HG02884 (cell line): ENCODE measurements around the gene LINC00305.

Experiments used
- ATAC-seq: cut with Tn5 transposase; IDR thresholded peaks from one replicate; pipeline ENCODE4 v1.9.1; 2021; ENCODE audit warnings: mild to moderate bottlenecking, moderate library complexity; ENCODE audit not compliant: unreplicated experiment

LINC00305 gene

DNA sequence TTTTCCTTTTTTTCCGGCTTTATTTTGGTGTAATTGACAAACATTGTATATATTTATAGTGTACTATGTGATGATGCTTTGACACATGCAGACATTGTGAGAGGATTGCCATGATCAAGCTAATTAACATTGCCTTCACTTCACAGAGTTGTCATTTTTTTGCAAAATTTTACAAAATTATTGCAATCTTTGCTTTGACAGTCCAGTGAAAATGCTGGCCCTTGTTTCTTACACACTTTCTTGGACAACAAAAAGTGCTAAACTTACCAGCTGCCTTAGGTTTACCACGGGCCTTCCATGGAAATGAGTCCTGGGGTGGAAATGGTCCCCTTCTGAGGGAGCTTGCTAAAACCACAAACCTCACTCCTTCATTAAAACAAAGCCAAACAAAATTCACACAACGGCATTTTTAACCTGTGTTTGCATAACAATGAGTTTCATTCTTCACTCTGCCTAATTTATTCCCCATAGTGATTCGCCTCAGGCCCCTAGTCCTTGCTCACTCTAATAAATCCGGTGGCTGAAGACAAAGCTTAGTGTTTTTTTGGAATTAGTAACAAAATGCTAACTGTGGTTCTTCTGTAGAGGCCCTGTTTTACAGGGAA, 32.2 kb downstream of the LINC00305 start:
- no peak for ATAC-seq

DNA sequence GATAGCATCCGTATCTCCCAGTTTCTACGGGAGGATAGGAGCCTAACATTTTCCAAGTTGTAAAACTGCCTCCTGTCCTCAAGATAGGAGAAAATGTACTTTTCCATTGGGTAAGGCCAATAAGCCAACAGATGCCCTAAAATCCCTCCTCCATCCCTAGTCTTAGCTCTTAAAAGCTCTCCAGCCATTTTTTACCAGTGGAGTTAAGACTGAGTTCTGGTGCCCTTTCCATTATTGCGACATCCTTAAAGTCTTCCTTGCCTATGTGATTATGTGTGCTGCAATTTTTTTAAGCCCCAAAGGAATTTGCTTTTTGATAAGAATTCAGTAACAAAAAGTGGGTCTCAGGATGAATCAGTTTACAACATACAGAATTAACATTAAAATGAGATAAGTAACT, 33.0 kb downstream of the LINC00305 start:
- ATAC-seq = no peak

DNA sequence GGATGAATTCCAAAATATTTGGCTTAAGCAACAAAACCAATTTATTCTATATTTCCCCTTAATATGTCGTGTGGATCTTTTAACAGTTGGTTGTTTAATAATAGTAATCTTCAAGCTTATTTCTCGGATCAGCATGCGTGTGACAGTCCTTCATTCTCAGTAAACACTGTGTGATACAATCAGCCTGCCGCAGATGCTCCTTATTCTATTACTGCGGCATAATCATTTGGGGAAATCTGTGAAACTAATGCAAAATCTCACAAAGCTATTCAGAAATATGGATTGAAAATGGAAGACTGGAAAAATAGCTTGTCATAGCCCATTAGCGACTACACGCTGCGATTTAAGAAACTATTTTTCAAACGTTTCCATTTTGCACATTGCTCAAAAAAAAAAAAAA, 36.9 kb downstream of the LINC00305 start:
- ATAC-seq = no peak

DNA sequence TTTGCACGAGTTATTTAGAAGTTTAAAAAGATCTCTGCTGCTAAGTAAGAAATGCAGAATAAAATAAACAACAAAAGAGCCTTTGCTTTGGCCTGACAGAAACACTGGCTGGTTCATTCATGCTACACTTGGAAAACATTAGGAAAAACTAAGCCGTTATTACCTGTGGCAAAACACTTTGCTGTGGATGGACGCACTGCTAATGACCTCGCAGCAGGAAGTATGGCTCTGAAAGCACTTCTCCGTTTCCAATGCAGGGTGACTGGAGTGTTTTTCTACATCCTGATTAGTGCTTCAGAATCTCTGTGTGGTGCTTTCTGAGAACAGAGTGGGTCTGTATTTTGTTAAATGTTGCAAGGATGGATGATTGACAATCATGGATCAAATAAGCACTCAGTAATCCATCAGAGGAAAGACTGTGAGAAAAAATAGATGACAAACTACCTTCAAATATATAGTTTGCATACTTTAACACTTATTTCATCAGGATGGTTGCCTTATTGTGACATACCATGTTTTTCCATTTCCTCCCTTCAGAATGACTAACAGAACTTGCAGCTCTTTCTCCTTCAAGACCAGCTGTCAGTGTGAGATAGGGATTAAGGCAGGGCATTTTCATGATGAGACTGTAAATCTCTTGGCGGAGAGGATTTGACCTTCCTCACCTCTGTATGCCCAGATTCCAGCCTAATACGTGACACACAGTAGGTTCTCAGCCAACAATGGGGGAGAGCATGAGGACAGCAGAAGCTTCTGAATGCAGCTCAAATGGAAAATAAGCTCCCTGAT, 38.0 kb downstream of the LINC00305 start:
- ATAC-seq = no peak

DNA sequence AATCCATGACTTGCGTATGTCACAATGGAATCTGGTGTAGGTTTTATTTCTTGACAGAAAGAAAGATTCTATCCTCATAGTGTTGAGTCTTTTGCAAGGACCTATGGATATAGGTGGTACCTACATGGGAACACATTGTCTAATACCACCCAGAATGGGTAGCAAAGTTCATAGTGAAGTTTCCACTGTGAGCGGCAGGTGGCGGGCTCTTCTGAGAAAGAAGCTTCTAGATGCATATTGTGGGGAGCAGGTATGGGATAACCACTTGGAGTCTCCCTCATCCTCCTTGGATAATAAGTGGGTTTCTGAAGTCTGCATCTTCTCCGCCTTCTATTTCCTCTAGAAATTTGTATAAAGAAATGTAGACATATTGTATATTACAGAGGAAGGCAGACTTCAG, 44.9 kb downstream of the LINC00305 start:
- no peak for ATAC-seq

DNA sequence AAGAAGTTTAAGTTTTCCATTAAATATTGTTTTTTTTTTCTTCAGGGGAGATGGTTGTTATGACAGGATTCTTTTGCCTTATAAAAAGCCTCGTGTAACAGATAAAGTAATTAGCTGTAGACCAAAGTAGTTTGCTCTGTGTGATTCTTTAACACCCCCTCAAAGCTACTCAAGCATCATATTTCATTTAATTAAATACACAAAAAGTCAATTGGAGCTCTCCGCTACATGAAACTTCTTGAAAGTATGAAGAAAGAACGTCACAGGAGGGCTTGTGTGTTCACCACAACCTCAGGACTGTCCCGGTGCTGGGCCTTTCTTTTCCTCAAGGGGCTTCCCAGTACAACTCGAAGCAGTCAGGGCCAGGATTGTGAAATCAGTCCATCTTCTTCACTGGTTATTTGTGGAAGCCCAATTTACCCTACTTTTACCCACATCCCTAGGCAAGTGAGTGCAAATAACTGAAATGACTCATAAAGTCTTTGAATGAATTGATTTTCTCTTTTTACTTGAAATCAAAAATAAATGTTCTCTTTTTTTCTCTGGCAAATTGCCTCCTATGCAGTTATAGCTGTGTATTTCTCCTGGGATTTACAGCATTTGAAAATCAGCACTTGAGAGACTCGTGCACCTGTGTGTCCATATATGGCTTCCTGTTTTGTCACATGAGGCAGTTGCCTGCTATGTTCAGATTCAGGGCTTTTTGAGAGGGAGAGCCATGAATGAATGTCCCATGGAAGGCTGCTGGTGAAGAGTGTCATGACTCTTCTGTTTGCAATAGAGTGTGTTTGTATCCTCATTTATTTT, 48.6 kb downstream of the LINC00305 start:
- peak; percentile 69 for ATAC-seq

DNA sequence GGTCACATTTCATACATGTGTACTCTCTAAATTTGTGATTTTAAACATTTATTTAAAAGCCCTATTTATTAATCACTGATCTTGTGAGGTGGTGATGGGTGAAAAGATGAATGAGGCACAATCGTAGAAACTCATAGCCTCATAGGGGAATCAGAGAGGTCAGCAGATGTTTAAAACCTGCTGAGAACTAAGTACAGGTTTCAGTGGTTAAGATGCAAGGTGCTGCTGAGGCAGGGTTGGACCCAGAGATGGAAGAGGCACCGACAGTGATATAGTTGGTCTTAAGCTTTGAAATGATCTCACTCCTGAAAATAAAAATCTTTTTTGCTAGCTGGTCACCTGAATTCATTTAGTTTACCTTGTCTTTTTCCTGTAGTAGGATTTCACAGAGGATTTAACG, 49.6 kb downstream of the LINC00305 start:
- peak; percentile 46 for ATAC-seq

DNA sequence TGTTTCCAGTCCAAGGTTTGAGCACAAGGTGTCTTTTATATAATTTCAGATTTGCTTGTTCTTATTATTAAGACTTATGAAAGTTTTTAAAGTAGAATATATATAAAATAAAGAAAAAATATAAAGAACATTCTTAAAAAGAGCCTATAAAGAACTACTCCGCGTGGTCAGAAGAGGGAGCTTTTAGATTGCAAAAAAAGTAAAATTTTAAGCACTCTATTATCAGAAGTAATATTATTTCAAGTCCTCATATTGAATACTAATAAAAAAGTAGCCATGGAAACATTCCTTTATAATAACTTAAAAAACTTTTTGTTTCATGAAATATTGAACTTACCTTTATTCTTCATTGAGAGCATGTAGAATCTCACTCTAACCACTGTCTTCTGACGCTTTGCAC, 51.4 kb downstream of the LINC00305 start:
- ATAC-seq = no peak

DNA sequence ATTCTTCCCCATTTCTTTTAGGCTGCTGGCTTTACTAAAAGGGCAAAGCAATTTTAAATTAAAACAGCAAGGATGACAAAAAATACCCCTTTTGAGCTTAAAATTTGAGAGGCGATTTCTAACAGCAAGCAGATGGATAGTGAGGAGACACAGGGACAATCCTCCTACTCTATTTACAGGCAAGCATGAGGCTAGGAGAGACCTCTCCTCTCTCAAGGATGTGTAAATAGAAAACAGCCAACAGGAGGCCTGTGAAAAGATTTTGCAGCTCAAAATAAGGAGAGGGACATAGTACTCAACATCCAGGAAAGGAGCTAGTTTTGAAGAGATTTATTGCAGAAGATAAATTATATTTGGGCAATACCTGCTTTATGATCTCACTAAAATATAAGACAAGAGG, 53.8 kb downstream of the LINC00305 start:
- no peak for ATAC-seq

DNA sequence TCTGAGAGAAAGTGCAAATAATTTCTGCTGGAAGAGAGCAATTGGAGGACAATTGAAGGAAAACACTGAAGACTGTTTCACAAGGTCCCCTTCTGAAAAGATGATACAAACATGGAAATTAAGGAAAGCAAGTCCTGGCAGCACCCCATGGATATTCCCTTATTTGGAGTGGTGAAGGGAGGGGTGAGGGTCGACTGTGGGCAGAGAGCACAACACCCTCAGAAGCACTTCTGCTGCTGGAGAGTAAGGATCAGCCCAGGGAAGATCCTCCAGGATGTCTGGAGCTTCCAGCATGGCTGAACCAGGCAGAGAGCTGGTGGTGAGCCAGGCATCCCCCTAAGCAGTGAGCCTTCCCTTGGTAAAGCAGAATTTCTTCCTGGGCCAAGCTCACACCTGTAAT, 54.7 kb downstream of the LINC00305 start:
- no peak for ATAC-seq

DNA sequence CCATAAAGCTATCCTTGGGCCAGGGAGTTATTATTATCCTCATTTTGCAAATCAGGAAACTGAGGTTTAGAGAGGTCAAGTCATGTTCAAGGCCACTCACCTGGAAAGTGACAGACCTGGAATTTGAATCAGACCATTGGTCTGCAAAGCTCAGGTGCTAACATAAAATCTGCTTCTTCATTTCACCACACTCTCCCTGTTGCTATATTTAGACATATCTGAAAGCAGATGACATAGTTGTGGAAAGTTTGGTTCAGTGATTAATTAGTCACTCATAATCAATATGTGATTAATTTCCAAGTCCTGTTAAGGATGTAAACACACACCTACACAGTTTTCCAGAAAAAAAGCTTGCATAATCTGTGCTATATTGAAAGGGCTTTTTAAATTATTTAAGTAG, 57.4 kb downstream of the LINC00305 start:
- ATAC-seq = no peak

DNA sequence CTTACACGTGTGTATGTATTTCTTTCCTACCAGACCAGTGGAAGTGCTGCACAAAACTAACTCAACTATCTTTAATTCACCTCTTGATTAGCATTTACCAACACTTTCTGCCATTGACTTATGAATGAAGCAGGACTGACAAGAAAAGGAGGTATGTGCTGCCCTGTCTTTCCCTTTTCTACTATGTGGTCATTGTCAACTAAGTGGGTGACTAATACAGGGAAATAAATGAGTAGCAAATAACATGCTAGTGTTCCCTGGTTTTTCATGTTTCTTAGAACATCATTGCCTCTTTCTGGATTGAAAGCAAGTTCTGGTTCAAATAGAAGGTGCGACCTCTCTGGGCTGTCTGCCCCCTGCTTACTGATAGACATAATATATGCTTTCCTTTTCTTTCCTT, 58.0 kb downstream of the LINC00305 start:
- ATAC-seq = no peak

DNA sequence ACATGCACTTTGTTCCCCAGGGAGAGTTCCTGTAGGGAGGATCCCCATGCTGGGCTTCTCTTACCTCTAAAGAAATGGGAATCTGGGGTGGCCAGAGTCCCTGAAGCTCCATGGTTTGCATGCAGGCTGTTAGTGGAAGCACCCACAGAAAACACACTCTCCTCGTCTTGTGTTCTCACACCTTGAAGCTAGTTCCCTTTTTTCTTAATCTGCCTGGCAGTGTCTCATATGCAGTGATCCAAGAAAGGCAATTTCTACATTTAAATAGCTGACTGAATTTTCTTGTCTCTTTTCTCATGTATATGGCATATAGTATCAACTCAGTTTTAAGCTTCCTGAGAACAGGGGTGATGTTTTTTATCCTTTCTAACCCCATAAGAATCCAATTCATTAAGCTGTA, 65.0 kb downstream of the LINC00305 start:
- no peak for ATAC-seq

DNA sequence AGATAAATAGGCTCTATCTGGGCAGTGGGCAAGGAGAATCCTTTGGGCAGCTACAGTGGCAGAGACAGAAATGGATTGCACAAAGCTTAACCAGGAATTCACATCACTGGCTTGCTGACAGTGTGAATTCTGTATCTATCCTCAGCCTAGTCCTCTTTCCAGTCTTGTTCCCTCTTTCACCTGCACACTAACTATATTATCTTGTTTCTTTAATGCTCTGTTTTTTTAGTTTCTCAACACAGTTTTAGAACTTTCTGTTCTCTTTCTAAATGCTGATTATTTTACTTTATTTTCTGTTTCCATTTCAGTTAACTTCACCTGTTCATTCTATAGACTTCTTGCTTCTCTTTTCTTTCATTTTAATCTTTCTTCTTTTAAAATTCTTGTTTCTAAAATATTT, 66.4 kb downstream of the LINC00305 start:
- no peak for ATAC-seq

DNA sequence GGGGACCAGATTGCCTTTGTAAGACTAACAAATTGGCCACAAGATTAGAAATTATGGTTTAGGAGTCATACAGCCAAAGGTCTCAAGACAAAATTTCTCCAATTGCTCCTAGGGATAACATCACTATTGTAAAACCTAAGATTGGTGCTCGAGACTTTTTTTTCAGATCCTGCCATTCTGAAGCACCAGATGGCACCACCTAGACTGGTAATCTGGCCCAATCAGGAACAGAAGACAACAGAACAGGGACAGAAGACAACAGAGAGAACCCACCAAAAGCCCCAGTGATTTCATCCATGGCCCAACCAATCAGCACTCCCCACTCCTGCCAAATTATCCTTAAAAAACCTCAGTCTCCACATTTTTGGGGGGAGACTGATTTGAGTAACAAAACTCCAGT, 66.8 kb downstream of the LINC00305 start:
- no peak for ATAC-seq

DNA sequence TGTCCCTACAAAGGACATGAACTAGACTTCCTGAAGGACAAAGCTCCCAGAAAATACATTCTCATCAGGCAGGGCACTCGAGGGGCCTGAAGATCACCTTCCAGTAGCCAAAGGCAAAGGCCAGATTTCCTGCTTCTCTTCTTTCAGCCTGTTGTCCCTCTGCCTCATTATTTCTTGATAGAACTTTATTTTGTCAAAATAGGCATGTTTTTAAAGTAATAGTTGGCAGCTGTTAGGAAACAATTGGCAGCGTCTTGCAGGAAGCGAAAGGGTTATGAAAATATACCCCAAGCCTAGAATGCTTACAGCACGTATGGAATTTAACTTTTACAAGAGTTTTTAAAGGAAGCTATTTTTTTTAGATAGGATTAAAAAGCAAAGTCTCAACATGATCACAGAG, 74.9 kb downstream of the LINC00305 start:
- no peak for ATAC-seq

DNA sequence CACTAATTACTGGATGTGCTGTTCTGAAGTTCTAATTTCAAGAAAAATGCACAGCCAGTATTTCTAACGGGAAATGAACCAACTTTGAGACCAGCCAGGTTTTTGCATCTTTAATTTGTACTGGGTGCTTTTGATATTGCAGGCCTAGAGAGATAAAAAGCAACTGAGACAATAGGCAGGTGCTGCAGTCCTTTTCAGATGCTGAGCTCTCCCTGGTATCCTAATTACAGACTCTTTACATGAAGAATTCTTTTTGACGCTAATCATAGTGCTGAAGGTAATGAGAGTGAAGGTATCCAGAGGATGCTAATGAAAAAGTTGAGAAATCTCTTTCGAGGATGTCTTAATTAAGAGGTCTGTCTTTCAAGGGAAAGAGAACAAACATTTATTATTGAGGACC, 93.9 kb downstream of the LINC00305 start:
- no peak for ATAC-seq

DNA sequence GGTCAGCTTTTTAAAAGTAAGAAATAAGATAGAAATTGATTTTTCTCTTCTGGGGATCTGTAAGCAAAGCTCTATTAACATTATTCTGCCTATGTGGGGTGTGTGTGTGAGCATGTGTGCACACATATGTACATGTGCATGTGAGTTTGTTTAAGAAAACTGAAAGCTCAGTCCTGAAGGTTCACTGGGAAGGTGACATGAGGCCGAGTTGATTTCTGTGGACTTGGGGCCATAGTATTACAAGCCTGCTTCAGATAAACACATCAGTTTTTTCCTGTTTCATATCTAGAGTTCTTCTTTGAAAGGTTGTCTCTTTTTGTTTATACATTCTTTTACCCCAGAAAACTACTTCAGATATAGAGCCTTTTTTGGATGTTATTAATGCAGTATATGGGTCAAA, 95.6 kb downstream of the LINC00305 start:
- no peak for ATAC-seq

DNA sequence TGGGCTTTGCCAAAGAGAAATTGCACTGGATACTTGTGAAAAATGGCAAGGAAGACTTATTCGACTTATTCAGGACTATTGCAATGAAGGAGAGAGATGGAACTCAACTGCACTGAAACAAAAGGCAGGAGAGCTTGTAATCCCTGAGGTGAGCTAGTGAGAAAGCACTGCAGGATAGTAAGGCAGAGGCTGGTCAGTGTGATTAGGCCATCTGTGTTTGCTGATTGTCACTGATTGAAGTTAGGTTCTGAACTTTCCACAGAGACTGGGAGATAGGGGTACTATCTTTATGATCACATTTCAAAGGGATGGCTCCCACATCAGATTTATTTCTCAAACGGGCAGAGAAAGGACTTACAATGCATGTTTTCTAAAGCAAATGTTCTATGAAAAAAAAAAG, 96.1 kb downstream of the LINC00305 start:
- ATAC-seq = no peak

DNA sequence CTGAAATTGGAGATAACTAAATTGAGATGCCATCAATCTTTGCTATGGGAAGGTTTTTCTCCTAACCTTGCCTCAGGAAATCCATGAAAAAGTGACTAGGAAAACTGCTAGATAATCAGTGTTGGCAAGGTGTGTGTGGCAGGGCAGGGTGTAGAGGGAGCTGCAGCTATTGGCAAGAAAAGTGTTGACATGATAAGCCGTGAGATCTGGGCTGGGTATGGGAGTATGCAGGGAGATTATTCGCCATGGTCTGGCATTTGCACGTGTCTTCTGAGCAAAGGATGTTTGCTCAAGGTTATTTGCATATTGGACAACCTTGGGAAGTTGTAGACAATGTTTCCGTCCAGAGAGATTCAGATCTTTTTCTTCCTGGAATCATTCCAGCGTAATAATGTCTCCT, 104.3 kb downstream of the LINC00305 start:
- ATAC-seq = no peak

DNA sequence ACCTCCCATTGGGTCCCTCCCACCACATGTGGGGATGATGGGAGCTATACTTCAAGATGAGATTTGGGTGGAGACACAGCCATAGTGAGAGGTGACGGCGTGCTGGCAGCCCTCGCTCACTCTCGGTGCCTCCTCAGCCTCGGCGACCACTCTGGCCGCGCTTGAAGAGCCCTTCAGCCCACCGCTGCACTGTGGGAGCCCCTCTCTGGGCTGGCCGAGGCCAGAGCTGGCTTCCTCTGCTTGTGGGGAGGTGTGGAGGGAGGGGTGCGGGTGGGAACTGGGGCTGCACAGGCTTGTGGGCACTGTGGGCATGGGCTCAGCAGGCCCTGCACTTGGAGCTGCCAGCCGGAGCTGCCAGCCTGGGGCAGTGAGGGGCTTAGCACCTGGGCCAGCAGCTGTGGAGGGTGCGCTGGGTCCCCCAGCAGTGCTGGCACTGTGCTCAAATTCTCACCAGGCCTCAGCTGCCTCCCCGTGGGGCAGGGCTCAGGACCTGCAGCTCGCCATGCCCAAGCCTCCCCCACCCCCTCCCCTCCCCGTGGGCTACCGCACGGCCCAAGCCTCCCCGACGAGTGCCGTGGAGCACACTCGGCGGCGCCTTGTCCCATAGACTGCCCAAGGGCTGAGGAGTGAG, 106.0 kb downstream of the LINC00305 start:
- ATAC-seq = no peak
